ENCODE data around the gene NEURL1B.

NEURL1B gene

GRCh38 chr5:172660974-172661373 lies 19.9 kb downstream of the NEURL1B start:
- TF ChIP-seq CTCF (IDR thresholded peaks at IDR 0.05; ENCODE audit: extremely low read depth, insufficient read depth, missing control alignments), result no peak
- DNase-seq (ENCODE audit: low spot score), result no peak
- in situ Hi-C loops (cut with MboI; ENCODE audit: low pct_unique_long_range_greater_than_20kb, low sequenced_read_pairs, unreplicated experiment), result no loop called here

- in situ Hi-C loops (cut with MboI; ENCODE audit: low pct_unique_long_range_greater_than_20kb, low sequenced_read_pairs, unreplicated experiment), result no loop called here
- TF ChIP-seq CTCF (IDR thresholded peaks at IDR 0.05; ENCODE audit: extremely low read depth, insufficient read depth, missing control alignments), result no peak
- DNase-seq (ENCODE audit: low spot score), result no peak
These were observed 20.5 kb downstream of the NEURL1B start for GRCh38 chr5:172661526-172661925.

- in situ Hi-C loops (cut with MboI; ENCODE audit: low pct_unique_long_range_greater_than_20kb, low sequenced_read_pairs, unreplicated experiment), result no loop called here
- TF ChIP-seq CTCF (IDR thresholded peaks at IDR 0.05; ENCODE audit: extremely low read depth, insufficient read depth, missing control alignments), result no peak
These were observed 21.5 kb downstream of the NEURL1B start for GRCh38 chr5:172662596-172662995.

GRCh38 chr5:172664018-172664417 lies 23.0 kb downstream of the NEURL1B start:
- TF ChIP-seq CTCF (IDR thresholded peaks at IDR 0.05; ENCODE audit: extremely low read depth, insufficient read depth, missing control alignments), result no peak
- in situ Hi-C loops (cut with MboI; ENCODE audit: low pct_unique_long_range_greater_than_20kb, low sequenced_read_pairs, unreplicated experiment), result no loop called here
- DNase-seq (ENCODE audit: low spot score), result no peak

More at GRCh38 chr5:172662596-172662995, 21.5 kb downstream of the NEURL1B start:
- no peak for DNase-seq (ENCODE audit: low spot score)

- TF ChIP-seq CTCF (IDR thresholded peaks at IDR 0.05; ENCODE audit: extremely low read depth, insufficient read depth, missing control alignments), result no peak
- DNase-seq (ENCODE audit: low spot score), result no peak
- in situ Hi-C loops (cut with MboI; ENCODE audit: low pct_unique_long_range_greater_than_20kb, low sequenced_read_pairs, unreplicated experiment), result no loop called here
These were observed 23.8 kb downstream of the NEURL1B start for GRCh38 chr5:172664681-172665541.

GRCh38 chr5:172666251-172666650 lies 25.2 kb downstream of the NEURL1B start:
- no peak for DNase-seq (ENCODE audit: low spot score)
- peak; percentile 25 for TF ChIP-seq CTCF (IDR thresholded peaks at IDR 0.05; ENCODE audit: extremely low read depth, insufficient read depth, missing control alignments)
- in situ Hi-C loops (cut with MboI; ENCODE audit: low pct_unique_long_range_greater_than_20kb, low sequenced_read_pairs, unreplicated experiment), result no loop called here
